GM12878 (cell line): ENCODE results near the gene TOR1AIP1. TPM values are rescaled to one million over a fixed set of nuclear protein-coding genes. Genes with fewer than 3 reads are reported as not detected.

Source experiments
- ATAC-seq: fragments of 200-7000 bp; cut with Tn5 transposase; 3 replicates; pipeline ENCODE4 v1.9.1; 2020; ENCODE audit warnings: mild to moderate bottlenecking, moderate library complexity
- BruUV-seq: library from RNA; stranded (reverse); fragments of 400-500 nt; replicated peaks from 2 replicates; lab custom pipeline; 2021; lab: Mats Ljungman, UMichigan
- CTCF ChIA-PET: fragments of 300-600 bp; sonication (Branson Sonifier 250); formaldehyde crosslinking; extraction: SDS; loops from one replicate; lab custom pipeline; 2021; ENCODE audit warnings: inconsistent platforms; lab: Yijun Ruan, JAX
- POLR2A ChIA-PET: fragments of 350-600 bp; formaldehyde crosslinking; extraction: SDS; loops from one replicate; lab custom pipeline; 2021; ENCODE audit warnings: inconsistent platforms; lab: Charles Lee
- RAD21 ChIA-PET: fragments of 300-600 bp; sonication (Branson Sonifier 250); formaldehyde crosslinking; loops from one replicate; lab custom pipeline; 2023; ENCODE audit warnings: antibody characterized with exemption; ENCODE audit not compliant: unreplicated experiment; lab: Charles Lee
- SMC1A ChIA-PET: fragments of 300-600 bp; sonication (Branson Sonifier 250); formaldehyde crosslinking; loops from one replicate; lab custom pipeline; 2023; ENCODE audit not compliant: unreplicated experiment, uncharacterized antibody; lab: Charles Lee
- DNase-seq: peaks from one replicate; pipeline ENCODE4 v3.0.0-alpha.2; 2011; ENCODE audit warnings: low read depth, low spot score
- FAIRE-seq: peaks from 3 replicates; lab custom pipeline; 2011; peaks lifted over from hg19 to GRCh38; lab: Jason Lieb, UNC
- H2AFZ ChIP-seq: 2 replicates; pipeline ENCODE4 v1.6.0; 2011; ENCODE audit warnings: low read depth, low read length, control low read depth; ENCODE audit not compliant: control insufficient read depth
- H3K27ac ChIP-seq: 2 replicates; pipeline ENCODE4 v1.5.1; 2011; ENCODE audit warnings: control low read depth; ENCODE audit not compliant: control insufficient read depth, insufficient read depth
- H3K27me3 ChIP-seq, 2 experiments: replicated peaks in 1 of 2; 2 replicates each; pipeline versions ENCODE4 v1.6.0 to v1.6.1; 2011; ENCODE audit warnings: low read length in 1 of 2; ENCODE audit not compliant: control insufficient read depth in 2 of 2, insufficient read depth in 2 of 2
- H3K36me3 ChIP-seq, 2 experiments: 2 replicates each; pipeline ENCODE4 v1.5.1; 2011; ENCODE audit warnings: low read length in 1 of 2; ENCODE audit not compliant: control insufficient read depth in 2 of 2, insufficient read depth in 2 of 2
- H3K4me1 ChIP-seq: 2 replicates; pipeline ENCODE4 v1.6.1; 2011; ENCODE audit warnings: mild to moderate bottlenecking, low read length, moderate library complexity, mixed read lengths; ENCODE audit not compliant: control insufficient read depth, insufficient read depth
- H3K4me2 ChIP-seq: 2 replicates; pipeline ENCODE4 v1.6.0; 2011; ENCODE audit warnings: control low read depth; ENCODE audit not compliant: control insufficient read depth, insufficient read depth
- H3K4me3 ChIP-seq: fragments of 200-600 bp; sonication (generic); 2 replicates; pipeline ENCODE4 v1.5.1; 2016
- H3K79me2 ChIP-seq: 2 replicates; pipeline ENCODE4 v1.6.0; 2011; ENCODE audit warnings: low read length; ENCODE audit not compliant: control insufficient read depth, insufficient read depth
- H3K9ac ChIP-seq: 2 replicates; pipeline ENCODE4 v1.8.0; 2011; ENCODE audit warnings: low read length, control low read depth, mixed read lengths; ENCODE audit not compliant: control insufficient read depth, insufficient read depth
- H3K9me3 ChIP-seq: replicated peaks from 3 replicates; pipeline ENCODE4 v1.5.1; 2011; ENCODE audit warnings: mild to moderate bottlenecking, low read length; ENCODE audit not compliant: control insufficient read depth, insufficient read depth
- H4K20me1 ChIP-seq: 2 replicates; pipeline ENCODE4 v1.6.0; 2011; ENCODE audit not compliant: control insufficient read depth, insufficient read depth
- BHLHE40 ChIP-seq, 2 experiments: fragments of 450-650 bp in 1 of 2; IDR thresholded peaks; 2 replicates each; pipeline ENCODE4 v1.6.1; 2011 to 2017; ENCODE audit warnings: low read depth in 2 of 2, borderline replicate concordance in 1 of 2, improper control_type of control experiment in 1 of 2, low read length in 1 of 2, mild to moderate bottlenecking in 1 of 2
- ELK1 ChIP-seq: IDR thresholded peaks from 2 replicates; pipeline ENCODE4 v1.6.1; 2012; ENCODE audit warnings: low read depth, low read length, improper control_type of control experiment
- RCOR1 ChIP-seq: conservative IDR thresholded peaks from 2 replicates; pipeline ENCODE4 v1.6.1; 2012; ENCODE audit warnings: low read depth, low read length, improper control_type of control experiment
- ZSCAN29 ChIP-seq: fragments of 450-650 bp; IDR thresholded peaks from 2 replicates; pipeline ENCODE4 v1.6.1; 2017; ENCODE audit warnings: mild to moderate bottlenecking, moderate library complexity
- WGBS: methylation state at CpG from one replicate; pipeline ENCODE4 v1.1.6; 2016; ENCODE audit warnings: low lambda C conversion rate; ENCODE audit not compliant: insufficient replicate concordance, insufficient coverage; ENCODE audit errors: missing lambda C conversion rate; 5-methylcytosine and 5-hydroxymethylcytosine counted together
- in situ Hi-C: fragments of 300-500 bp; cut with MboI; formaldehyde crosslinking; loops from 9 replicates; pipeline ENCODE4 v1.14.3; 2018; ENCODE audit warnings: mixed read lengths
- intact Hi-C: fragments of 100-400 bp; cut with micrococcal nuclease; formaldehyde crosslinking; loops from one replicate; pipeline ENCODE4 v1.14.2; 2022; ENCODE audit not compliant: unreplicated experiment
- polyA plus RNA-seq, 11 experiments: library from polyadenylated mRNA; depleted of rRNA in 4 of 11; unstranded in 6 of 11; stranded (reverse) in 5 of 11; fragments of >200 nt; fragmentation: Nextera tagmentation in 4 of 11; fragmentation: Illumina TruSeq in 1 of 11; extraction: Ambion mirVana in 4 of 11; extraction: Trizol in 1 of 11; gene quantifications; 1 replicate in 1 of 11; 2 replicates in 10 of 11; pipeline versions ENCODE4 v1.2.1 to v1.2.3, GENCODE V29; 2011 to 2016; ENCODE audit warnings: inconsistent platforms in 2 of 11, missing spikeins in 2 of 11, low read depth in 1 of 11
- total RNA-seq, 4 experiments: library from RNA; depleted of rRNA in 3 of 4; stranded (reverse); fragments of >200 nt in 3 of 4; fragmentation: Illumina TruSeq in 1 of 4; extraction: Trizol in 1 of 4; gene quantifications; 2 replicates each; pipeline versions ENCODE4 v1.2.1 to v1.2.3, GENCODE V29; 2013 to 2021
- TF ChIP-seq, protein P1 (sequence below): fragments of 150-350 bp; IDR thresholded peaks from 2 replicates; pipeline ENCODE4 v1.6.1; 2016; ENCODE audit warnings: low read depth, low read length
- TF ChIP-seq, protein P2 (sequence below): IDR thresholded peaks from 2 replicates; pipeline ENCODE4 v1.6.1; 2011; ENCODE audit warnings: low read depth, mild to moderate bottlenecking, low read length, moderate library complexity, borderline replicate concordance; ENCODE audit errors: extremely low read depth
- TF ChIP-seq, protein P3 (sequence below): fragments of 450-650 bp; IDR thresholded peaks from 2 replicates; pipeline ENCODE4 v1.6.1; 2016; ENCODE audit warnings: mild to moderate bottlenecking, moderate library complexity, borderline replicate concordance
- TF ChIP-seq, protein P4 (sequence below): fragments of 450-650 bp; IDR thresholded peaks from 2 replicates; pipeline ENCODE4 v1.6.1; 2017; ENCODE audit warnings: mild to moderate bottlenecking, low read depth, inconsistent platforms; ENCODE audit not compliant: poor library complexity, severe bottlenecking

Gene TOR1AIP1
- total and polyA plus RNA-seq, 10 of the 15 experiments (the other 5 are each of a cell fraction or from before 2014, with no cell fraction given) = 14.8 to 36.0 (median 25.8) TPM

GRCh38 chr1:179853102-179853501 is 29.0 kb upstream of the TOR1AIP1 start:
- ChIA-PET SMC1A (interaction anchor here (0.6 to 2.2 kb wide), 5 partner anchors 12 to 241 kb away, joined by 3 to 7 read pairs (median 3); no protein-coding TSS in a partner anchor), RAD21 (interaction anchor here (1.0 to 1.3 kb wide), 2 partner anchors 39 to 326 kb away, joined by 3 read pairs; no protein-coding TSS in a partner anchor), POLR2A (no interaction called here), CTCF (interaction anchor here (1.1 to 2.7 kb wide), 3 partner anchors 8 to 15 kb away, joined by 3 to 11 read pairs (median 4); no protein-coding TSS in a partner anchor)
- H4K20me1 ChIP-seq = no peaks in the 10 kb centered on the region
- H3K9ac ChIP-seq = no peak overlapping the region
- H2AFZ ChIP-seq = no peak overlapping the region
- FAIRE-seq (no peak), DNase-seq (no peak), ATAC-seq (no peak)
- H3K79me2 ChIP-seq = no peaks in the 10 kb centered on the region
- no peaks in the 10 kb centered on the region for H3K9me3 ChIP-seq
- no peaks in the 10 kb centered on the region for H3K4me1 ChIP-seq
- in situ Hi-C loops = loop anchor here (25.0 kb wide), 1 partner anchor 634 kb away; no protein-coding TSS in a partner anchor
- intact Hi-C loops = no loop called here
- BruUV-seq = no TSS peak
- H3K4me2 ChIP-seq = no peak overlapping the region
- WGBS = 46% methylated on average over 1 of the region's 1 CpG
- no peak overlapping the region for H3K27ac ChIP-seq
- no peak overlapping the region for H3K4me3 ChIP-seq
- H3K36me3 ChIP-seq = peaks cover 2 to 10% of the 10 kb centered on the region in 2 experiments
- no peaks in the 10 kb centered on the region for H3K27me3 ChIP-seq
- TF ChIP-seq ZSCAN29 (no peak), ELK1 (no peak), RCOR1 (no peak), BHLHE40 (IDR thresholded peaks at IDR 0.05; ENCODE audit: borderline replicate concordance in 1 of 2, low read depth in 2 of 2, low read length in 1 of 2) (no peak)
- TF ChIP-seq, protein P1, sequence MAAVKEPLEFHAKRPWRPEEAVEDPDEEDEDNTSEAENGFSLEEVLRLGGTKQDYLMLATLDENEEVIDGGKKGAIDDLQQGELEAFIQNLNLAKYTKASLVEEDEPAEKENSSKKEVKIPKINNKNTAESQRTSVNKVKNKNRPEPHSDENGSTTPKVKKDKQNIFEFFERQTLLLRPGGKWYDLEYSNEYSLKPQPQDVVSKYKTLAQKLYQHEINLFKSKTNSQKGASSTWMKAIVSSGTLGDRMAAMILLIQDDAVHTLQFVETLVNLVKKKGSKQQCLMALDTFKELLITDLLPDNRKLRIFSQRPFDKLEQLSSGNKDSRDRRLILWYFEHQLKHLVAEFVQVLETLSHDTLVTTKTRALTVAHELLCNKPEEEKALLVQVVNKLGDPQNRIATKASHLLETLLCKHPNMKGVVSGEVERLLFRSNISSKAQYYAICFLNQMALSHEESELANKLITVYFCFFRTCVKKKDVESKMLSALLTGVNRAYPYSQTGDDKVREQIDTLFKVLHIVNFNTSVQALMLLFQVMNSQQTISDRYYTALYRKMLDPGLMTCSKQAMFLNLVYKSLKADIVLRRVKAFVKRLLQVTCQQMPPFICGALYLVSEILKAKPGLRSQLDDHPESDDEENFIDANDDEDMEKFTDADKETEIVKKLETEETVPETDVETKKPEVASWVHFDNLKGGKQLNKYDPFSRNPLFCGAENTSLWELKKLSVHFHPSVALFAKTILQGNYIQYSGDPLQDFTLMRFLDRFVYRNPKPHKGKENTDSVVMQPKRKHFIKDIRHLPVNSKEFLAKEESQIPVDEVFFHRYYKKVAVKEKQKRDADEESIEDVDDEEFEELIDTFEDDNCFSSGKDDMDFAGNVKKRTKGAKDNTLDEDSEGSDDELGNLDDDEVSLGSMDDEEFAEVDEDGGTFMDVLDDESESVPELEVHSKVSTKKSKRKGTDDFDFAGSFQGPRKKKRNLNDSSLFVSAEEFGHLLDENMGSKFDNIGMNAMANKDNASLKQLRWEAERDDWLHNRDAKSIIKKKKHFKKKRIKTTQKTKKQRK = no peak
- TF ChIP-seq, protein P2, sequence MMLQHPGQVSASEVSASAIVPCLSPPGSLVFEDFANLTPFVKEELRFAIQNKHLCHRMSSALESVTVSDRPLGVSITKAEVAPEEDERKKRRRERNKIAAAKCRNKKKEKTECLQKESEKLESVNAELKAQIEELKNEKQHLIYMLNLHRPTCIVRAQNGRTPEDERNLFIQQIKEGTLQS = no peak
- TF ChIP-seq, protein P3, sequence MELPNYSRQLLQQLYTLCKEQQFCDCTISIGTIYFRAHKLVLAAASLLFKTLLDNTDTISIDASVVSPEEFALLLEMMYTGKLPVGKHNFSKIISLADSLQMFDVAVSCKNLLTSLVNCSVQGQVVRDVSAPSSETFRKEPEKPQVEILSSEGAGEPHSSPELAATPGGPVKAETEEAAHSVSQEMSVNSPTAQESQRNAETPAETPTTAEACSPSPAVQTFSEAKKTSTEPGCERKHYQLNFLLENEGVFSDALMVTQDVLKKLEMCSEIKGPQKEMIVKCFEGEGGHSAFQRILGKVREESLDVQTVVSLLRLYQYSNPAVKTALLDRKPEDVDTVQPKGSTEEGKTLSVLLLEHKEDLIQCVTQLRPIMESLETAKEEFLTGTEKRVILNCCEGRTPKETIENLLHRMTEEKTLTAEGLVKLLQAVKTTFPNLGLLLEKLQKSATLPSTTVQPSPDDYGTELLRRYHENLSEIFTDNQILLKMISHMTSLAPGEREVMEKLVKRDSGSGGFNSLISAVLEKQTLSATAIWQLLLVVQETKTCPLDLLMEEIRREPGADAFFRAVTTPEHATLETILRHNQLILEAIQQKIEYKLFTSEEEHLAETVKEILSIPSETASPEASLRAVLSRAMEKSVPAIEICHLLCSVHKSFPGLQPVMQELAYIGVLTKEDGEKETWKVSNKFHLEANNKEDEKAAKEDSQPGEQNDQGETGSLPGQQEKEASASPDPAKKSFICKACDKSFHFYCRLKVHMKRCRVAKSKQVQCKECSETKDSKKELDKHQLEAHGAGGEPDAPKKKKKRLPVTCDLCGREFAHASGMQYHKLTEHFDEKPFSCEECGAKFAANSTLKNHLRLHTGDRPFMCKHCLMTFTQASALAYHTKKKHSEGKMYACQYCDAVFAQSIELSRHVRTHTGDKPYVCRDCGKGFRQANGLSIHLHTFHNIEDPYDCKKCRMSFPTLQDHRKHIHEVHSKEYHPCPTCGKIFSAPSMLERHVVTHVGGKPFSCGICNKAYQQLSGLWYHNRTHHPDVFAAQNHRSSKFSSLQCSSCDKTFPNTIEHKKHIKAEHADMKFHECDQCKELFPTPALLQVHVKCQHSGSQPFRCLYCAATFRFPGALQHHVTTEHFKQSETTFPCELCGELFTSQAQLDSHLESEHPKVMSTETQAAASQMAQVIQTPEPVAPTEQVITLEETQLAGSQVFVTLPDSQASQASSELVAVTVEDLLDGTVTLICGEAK = no peak
- TF ChIP-seq, protein P4, sequence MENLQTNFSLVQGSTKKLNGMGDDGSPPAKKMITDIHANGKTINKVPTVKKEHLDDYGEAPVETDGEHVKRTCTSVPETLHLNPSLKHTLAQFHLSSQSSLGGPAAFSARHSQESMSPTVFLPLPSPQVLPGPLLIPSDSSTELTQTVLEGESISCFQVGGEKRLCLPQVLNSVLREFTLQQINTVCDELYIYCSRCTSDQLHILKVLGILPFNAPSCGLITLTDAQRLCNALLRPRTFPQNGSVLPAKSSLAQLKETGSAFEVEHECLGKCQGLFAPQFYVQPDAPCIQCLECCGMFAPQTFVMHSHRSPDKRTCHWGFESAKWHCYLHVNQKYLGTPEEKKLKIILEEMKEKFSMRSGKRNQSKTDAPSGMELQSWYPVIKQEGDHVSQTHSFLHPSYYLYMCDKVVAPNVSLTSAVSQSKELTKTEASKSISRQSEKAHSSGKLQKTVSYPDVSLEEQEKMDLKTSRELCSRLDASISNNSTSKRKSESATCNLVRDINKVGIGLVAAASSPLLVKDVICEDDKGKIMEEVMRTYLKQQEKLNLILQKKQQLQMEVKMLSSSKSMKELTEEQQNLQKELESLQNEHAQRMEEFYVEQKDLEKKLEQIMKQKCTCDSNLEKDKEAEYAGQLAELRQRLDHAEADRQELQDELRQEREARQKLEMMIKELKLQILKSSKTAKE = no peak
